ENCODE measurements around the gene TCF19.

TCF19 gene

GRCh38 chr6:31205638-31206037 lies 47.2 kb downstream of the TCF19 start:
- DNase-seq (ENCODE audit: low read depth, low spot score): no peak

GRCh38 chr6:31208506-31208905 lies 50.1 kb downstream of the TCF19 start:
- no peak for DNase-seq (ENCODE audit: low read depth, low spot score)

- DNase-seq (ENCODE audit: low read depth, low spot score): no peak
Measured at GRCh38 chr6:31209137-31209536, 50.7 kb downstream of the TCF19 start.

GRCh38 chr6:31210123-31210522 lies 51.7 kb downstream of the TCF19 start:
- DNase-seq (ENCODE audit: low read depth, low spot score): no peak

- no peak for DNase-seq (ENCODE audit: low read depth, low spot score)
Measured at GRCh38 chr6:31210741-31211532, 52.5 kb downstream of the TCF19 start.
